Endothelial cell of umbilical vein (primary cell): ENCODE data around the gene AMOT. TPM values are rescaled to one million over a fixed set of nuclear protein-coding genes. Genes with fewer than 3 reads are reported as not detected.

Experiments
- BruUV-seq: library from RNA; stranded (reverse); fragments of 400-500 nt; replicated peaks from 2 replicates; lab custom pipeline; 2021; lab: Mats Ljungman, UMichigan
- CTCF ChIA-PET: fragments of 300-600, 350-600 bp; sonication (Branson Sonifier 250); formaldehyde crosslinking; loops from one replicate; lab custom pipeline; 2021; ENCODE audit warnings: antibody characterized with exemption, inconsistent platforms; lab: Charles Lee
- POLR2A ChIA-PET: fragments of 300-600, 350-600 bp; sonication (Branson Sonifier 250); formaldehyde crosslinking; loops from one replicate; lab custom pipeline; 2021; ENCODE audit warnings: antibody characterized with exemption, inconsistent platforms; lab: Charles Lee
- DNase-seq: peaks from one replicate; pipeline ENCODE4 v3.0.0-alpha.2; 2011; ENCODE audit warnings: low read depth, low spot score
- FAIRE-seq: peaks from 2 replicates; lab custom pipeline; 2011; peaks lifted over from hg19 to GRCh38; lab: Jason Lieb, UNC
- H2AFZ ChIP-seq: 2 replicates; pipeline ENCODE4 v1.6.0; 2012; ENCODE audit warnings: low read depth, low read length, control low read depth, inconsistent platforms
- H3K27ac ChIP-seq: 2 replicates; pipeline ENCODE4 v1.5.1; 2011; ENCODE audit warnings: low read depth, mild to moderate bottlenecking, control low read depth, low read length, moderate library complexity; ENCODE audit not compliant: insufficient read depth
- H3K27me3 ChIP-seq, 2 experiments: 2 replicates each; pipeline versions ENCODE4 v1.6.0 to v1.6.1; 2011; ENCODE audit warnings: low read length in 2 of 2, mixed read lengths in 1 of 2; ENCODE audit not compliant: control insufficient read depth in 2 of 2, insufficient read depth in 2 of 2
- H3K36me3 ChIP-seq, 2 experiments: 2 replicates in 1 of 2; 3 replicates in 1 of 2; pipeline ENCODE4 v1.5.1; 2011; ENCODE audit warnings: low read length in 2 of 2, mild to moderate bottlenecking in 1 of 2, moderate library complexity in 1 of 2; ENCODE audit not compliant: control insufficient read depth in 2 of 2, insufficient read depth in 2 of 2; ENCODE audit errors: extremely low read depth in 1 of 2
- H3K4me1 ChIP-seq: 3 replicates; pipeline ENCODE4 v1.5.1; 2011; ENCODE audit warnings: mild to moderate bottlenecking, low read length; ENCODE audit not compliant: control insufficient read depth, insufficient read depth; ENCODE audit errors: extremely low read depth
- H3K4me2 ChIP-seq: 2 replicates; pipeline ENCODE4 v1.6.1; 2011; ENCODE audit warnings: low read length, control low read depth, mixed read lengths; ENCODE audit not compliant: insufficient read depth
- H3K4me3 ChIP-seq, 3 experiments: fragments of 200-600 bp in 1 of 3; sonication (generic), shearing (Covaris generic) in 1 of 3; replicated peaks in 1 of 3; 2 replicates each; pipeline ENCODE4 v1.5.1; 2011 to 2016; ENCODE audit warnings: control low read depth in 3 of 3, low read length in 3 of 3, mild to moderate bottlenecking in 2 of 3, inconsistent platforms in 1 of 3, low read depth in 1 of 3, moderate library complexity in 1 of 3; ENCODE audit not compliant: insufficient read depth in 1 of 3
- H3K79me2 ChIP-seq: 2 replicates; pipeline ENCODE4 v1.6.0; 2012; ENCODE audit warnings: low read length, inconsistent platforms; ENCODE audit not compliant: control insufficient read depth, insufficient read depth
- H3K9ac ChIP-seq: replicated peaks from 2 replicates; pipeline ENCODE3; 2011; ENCODE audit warnings: low read length, control low read depth; ENCODE audit not compliant: insufficient read depth; ENCODE audit errors: extremely low read depth
- H3K9me1 ChIP-seq: replicated peaks from 3 replicates; pipeline ENCODE4 v1.6.0; 2011; ENCODE audit warnings: mild to moderate bottlenecking, low read length; ENCODE audit not compliant: control insufficient read depth, insufficient read depth; ENCODE audit errors: extremely low read depth
- H3K9me3 ChIP-seq: replicated peaks from 2 replicates; pipeline ENCODE4 v1.5.1; 2012; ENCODE audit warnings: low read length, inconsistent platforms; ENCODE audit not compliant: control insufficient read depth, insufficient read depth
- H4K20me1 ChIP-seq: replicated peaks from 2 replicates; pipeline ENCODE3; 2011; ENCODE audit warnings: mild to moderate bottlenecking, low read length; ENCODE audit not compliant: control insufficient read depth, insufficient read depth; ENCODE audit errors: extremely low read depth
- EZH2 ChIP-seq: IDR thresholded peaks from 2 replicates; pipeline ENCODE4 v1.6.1; 2012; ENCODE audit warnings: borderline replicate concordance, low read depth, mild to moderate bottlenecking, moderate library complexity, low read length, inconsistent platforms; ENCODE audit not compliant: severe bottlenecking
- FOS ChIP-seq: IDR thresholded peaks from 2 replicates; pipeline ENCODE4 v1.6.1; 2011; ENCODE audit warnings: mild to moderate bottlenecking, low read length, moderate library complexity, borderline replicate concordance; ENCODE audit not compliant: insufficient read depth
- GATA2 ChIP-seq: IDR thresholded peaks from 2 replicates; pipeline ENCODE4 v1.7.0; 2011; ENCODE audit warnings: low read depth, mild to moderate bottlenecking, moderate library complexity, mixed read lengths, low read length; ENCODE audit not compliant: insufficient read length, insufficient read depth
- JUN ChIP-seq: IDR thresholded peaks from 2 replicates; pipeline ENCODE4 v1.6.1; 2011; ENCODE audit warnings: borderline replicate concordance, low read depth; ENCODE audit not compliant: insufficient read length, insufficient read depth
- MYC ChIP-seq: IDR thresholded peaks from one replicate; pipeline ENCODE4 v1.6.1; 2011; ENCODE audit warnings: mild to moderate bottlenecking, low read depth, low read length
- POLR2A ChIP-seq: IDR thresholded peaks from 2 replicates; pipeline ENCODE4 v1.6.1; 2012; ENCODE audit warnings: low read depth, mild to moderate bottlenecking, control low read depth, low read length
- POLR2AphosphoS5 ChIP-seq: IDR thresholded peaks from 2 replicates; pipeline ENCODE4 v1.6.1; 2012; ENCODE audit warnings: low read depth, mild to moderate bottlenecking, control low read depth, low read length, moderate library complexity; ENCODE audit not compliant: insufficient read depth
- dilution Hi-C: fragments of 300-500 bp; cut with MboI; formaldehyde crosslinking; loops from one replicate; pipeline ENCODE4 v1.15.0; 2019; ENCODE audit warnings: low sequenced_read_pairs; ENCODE audit not compliant: extremely low pct_ligation_motif_present
- intact Hi-C: fragments of 100-400 bp; cut with micrococcal nuclease; formaldehyde crosslinking; loops from one replicate; pipeline ENCODE4 v1.10.0; 2022
- polyA plus RNA-seq, 4 experiments: library from polyadenylated mRNA; depleted of rRNA in 3 of 4; stranded (reverse) in 3 of 4; unstranded in 1 of 4; fragments of >200 nt; gene quantifications; 2 replicates each; pipeline versions ENCODE4 v1.2.1 to v1.2.3, GENCODE V29; 2011 to 2012; ENCODE audit warnings: missing spikeins in 1 of 4
- total RNA-seq: library from RNA; stranded (reverse); gene quantifications from 2 replicates; pipeline ENCODE4 v1.2.3, GENCODE V29; 2021
- TF ChIP-seq, protein P1 (sequence below), 2 donors: IDR thresholded peaks; 1 replicate in 1 of 2; 2 replicates in 1 of 2; pipeline ENCODE4 v1.5.1; 2011; ENCODE audit warnings: low read length in 2 of 2, mild to moderate bottlenecking in 2 of 2, moderate library complexity in 2 of 2, control low read depth in 1 of 2, inconsistent platforms in 1 of 2, low read depth in 1 of 2; ENCODE audit not compliant: insufficient read depth in 1 of 2; ENCODE audit errors: extremely low read depth in 1 of 2
- TF ChIP-seq, protein P2 (sequence below): IDR thresholded peaks from 2 replicates; pipeline ENCODE4 v1.6.1; 2011; ENCODE audit not compliant: insufficient read depth, insufficient read length

The AMOT gene
- total and polyA plus RNA-seq, 2 donors (not counting 3 experiments of a cell fraction or from before 2014, with no cell fraction given) = 0.68 to 3.5 TPM

DNA sequence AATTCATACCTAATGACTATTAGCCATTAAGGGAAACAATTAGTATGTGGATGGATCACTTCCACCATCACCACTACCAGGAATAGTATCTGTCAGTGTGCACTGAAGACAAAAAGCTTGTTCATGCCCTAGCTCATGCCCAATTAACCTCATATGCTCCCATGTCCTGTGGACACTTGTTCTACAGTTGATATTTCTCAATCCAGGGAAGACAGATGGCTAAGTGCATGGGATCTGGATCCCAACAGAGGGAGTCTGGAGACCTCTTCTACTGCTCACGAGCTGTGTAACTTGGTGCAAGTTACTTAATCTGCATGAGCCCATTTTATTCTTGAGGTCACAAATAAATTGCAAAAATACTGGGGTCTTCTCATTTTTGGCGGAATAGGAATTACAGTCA lies 23.7 kb downstream of the AMOT start:
- Histone ChIP-seq H3K9ac (no peak overlapping the region), H3K4me1 (no peaks in the 10 kb centered on the region), H3K4me2 (no peak overlapping the region), H3K4me3 (no peak overlapping the region), H2AFZ (no peak overlapping the region), H3K9me1 (no peaks in the 10 kb centered on the region), H4K20me1 (no peaks in the 10 kb centered on the region), H3K27ac (no peak overlapping the region), H3K9me3 (no peaks in the 10 kb centered on the region), H3K36me3 (no peaks in the 10 kb centered on the region), H3K27me3 (no peaks in the 10 kb centered on the region), H3K79me2 (no peaks in the 10 kb centered on the region)
- intact Hi-C loops = no loop called here
- no TSS peak for BruUV-seq
- no peak for TF ChIP-seq GATA2
- TF ChIP-seq POLR2AphosphoS5 = no peak
- TF ChIP-seq JUN = no peak
- TF ChIP-seq, protein P1, sequence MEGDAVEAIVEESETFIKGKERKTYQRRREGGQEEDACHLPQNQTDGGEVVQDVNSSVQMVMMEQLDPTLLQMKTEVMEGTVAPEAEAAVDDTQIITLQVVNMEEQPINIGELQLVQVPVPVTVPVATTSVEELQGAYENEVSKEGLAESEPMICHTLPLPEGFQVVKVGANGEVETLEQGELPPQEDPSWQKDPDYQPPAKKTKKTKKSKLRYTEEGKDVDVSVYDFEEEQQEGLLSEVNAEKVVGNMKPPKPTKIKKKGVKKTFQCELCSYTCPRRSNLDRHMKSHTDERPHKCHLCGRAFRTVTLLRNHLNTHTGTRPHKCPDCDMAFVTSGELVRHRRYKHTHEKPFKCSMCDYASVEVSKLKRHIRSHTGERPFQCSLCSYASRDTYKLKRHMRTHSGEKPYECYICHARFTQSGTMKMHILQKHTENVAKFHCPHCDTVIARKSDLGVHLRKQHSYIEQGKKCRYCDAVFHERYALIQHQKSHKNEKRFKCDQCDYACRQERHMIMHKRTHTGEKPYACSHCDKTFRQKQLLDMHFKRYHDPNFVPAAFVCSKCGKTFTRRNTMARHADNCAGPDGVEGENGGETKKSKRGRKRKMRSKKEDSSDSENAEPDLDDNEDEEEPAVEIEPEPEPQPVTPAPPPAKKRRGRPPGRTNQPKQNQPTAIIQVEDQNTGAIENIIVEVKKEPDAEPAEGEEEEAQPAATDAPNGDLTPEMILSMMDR (IDR thresholded peaks at IDR 0.05; ENCODE audit: extremely low read depth in 1 of 2, insufficient read depth in 1 of 2, low read depth in 1 of 2, low read length in 2 of 2) = no peak
- no peak for TF ChIP-seq MYC
- TF ChIP-seq FOS = no peak
- TF ChIP-seq EZH2 = no peak
- TF ChIP-seq, protein P2, sequence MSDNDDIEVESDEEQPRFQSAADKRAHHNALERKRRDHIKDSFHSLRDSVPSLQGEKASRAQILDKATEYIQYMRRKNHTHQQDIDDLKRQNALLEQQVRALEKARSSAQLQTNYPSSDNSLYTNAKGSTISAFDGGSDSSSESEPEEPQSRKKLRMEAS = no peak
- no peak for TF ChIP-seq POLR2A
- ChIA-PET POLR2A (no interaction called here), CTCF (interaction anchor here (0.6 kb wide), 1 partner anchor 165 kb away, joined by 4 read pairs; no protein-coding TSS in a partner anchor)
- no peak for DNase-seq
- no peak for FAIRE-seq
- dilution Hi-C loops = no loop called here
